K562 (cell line): ENCODE results near the gene ABCC10. TPM values are rescaled to one million over a fixed set of nuclear protein-coding genes. Genes with fewer than 3 reads are reported as not detected.

Source experiments
- ARID1B ChIP-seq: fragments of 450-650 bp; IDR thresholded peaks from 2 replicates; pipeline ENCODE4 v1.6.1; 2016; ENCODE audit warnings: antibody characterized with exemption, mild to moderate bottlenecking, inconsistent platforms
- ELK1 ChIP-seq: sonication (generic); formaldehyde crosslinking; IDR thresholded peaks from 2 replicates; pipeline ENCODE4 v1.8.1; 2022; ENCODE audit warnings: missing genetic modification reagents
- FOSL1 ChIP-seq: fragments of 200-800 bp; sonication (Bioruptor generic); conservative IDR thresholded peaks from 2 replicates; pipeline ENCODE4 v1.6.1; 2016; ENCODE audit warnings: missing genetic modification characterization, missing compliant biosample characterization
- GTF3C2 ChIP-seq: IDR thresholded peaks from 3 replicates; pipeline ENCODE4 v1.6.1; 2011; ENCODE audit warnings: borderline replicate concordance, mild to moderate bottlenecking, moderate library complexity; ENCODE audit not compliant: insufficient read length; ENCODE audit errors: extremely low read depth
- KDM5B ChIP-seq: fragments of 200-600 bp; sonication (generic); IDR thresholded peaks from 2 replicates; pipeline ENCODE4 v1.6.1; 2012; ENCODE audit warnings: low read depth, mild to moderate bottlenecking, moderate library complexity, low read length, control low read depth, inconsistent platforms; ENCODE audit not compliant: insufficient replicate concordance
- MYNN ChIP-seq, 2 experiments: sonication (generic); formaldehyde crosslinking in 1 of 2; IDR thresholded peaks; 2 replicates each; pipeline versions ENCODE4 v1.5.0 to v1.6.1; 2016 to 2020; ENCODE audit warnings: antibody characterized with exemption in 1 of 2, missing genetic modification reagents in 1 of 2
- NFE2 ChIP-seq: IDR thresholded peaks from 2 replicates; pipeline ENCODE4 v1.6.1; 2014; ENCODE audit warnings: antibody characterized with exemption, low read depth
- NFIC ChIP-seq: fragments of 450-650 bp; IDR thresholded peaks from 2 replicates; pipeline ENCODE4 v1.6.1; 2017; ENCODE audit warnings: mild to moderate bottlenecking, inconsistent platforms
- PHF20 ChIP-seq: fragments of 450-650 bp; IDR thresholded peaks from 2 replicates; pipeline ENCODE4 v1.6.1; 2018; ENCODE audit not compliant: partially characterized antibody
- POLR2B ChIP-seq: fragments of 450-650 bp; IDR thresholded peaks from 2 replicates; pipeline ENCODE4 v1.6.1; 2018; ENCODE audit warnings: low read depth; ENCODE audit not compliant: partially characterized antibody
- SMARCA4 ChIP-seq: fragments of 450-650 bp; IDR thresholded peaks from 2 replicates; pipeline ENCODE4 v1.6.1; 2016
- SPI1 ChIP-seq: IDR thresholded peaks from 2 replicates; pipeline ENCODE4 v1.6.1; 2011; ENCODE audit warnings: low read depth, low read length, control low read depth, borderline replicate concordance
- SRF ChIP-seq, 2 experiments: fragments of 250-450, 450-650 bp in 1 of 2; sonication (Bioruptor Pico) in 1 of 2; sonication (generic) in 1 of 2; formaldehyde crosslinking; IDR thresholded peaks; 2 replicates each; pipeline versions ENCODE4 v1.5.0 to v1.5.1; 2020 to 2022; ENCODE audit warnings: mild to moderate bottlenecking in 1 of 2, missing genetic modification reagents in 1 of 2
- TOE1 ChIP-seq, 2 experiments: fragments of 450-650 bp in 1 of 2; sonication (generic) in 1 of 2; formaldehyde crosslinking in 1 of 2; IDR thresholded peaks; 2 replicates each; pipeline versions ENCODE4 v1.7.1 to v1.8.0; 2016 to 2022; ENCODE audit warnings: borderline replicate concordance in 2 of 2, mild to moderate bottlenecking in 2 of 2, antibody characterized with exemption in 1 of 2, inconsistent platforms in 1 of 2, low read depth in 1 of 2, missing genetic modification reagents in 1 of 2, moderate library complexity in 1 of 2
- ZBTB8A ChIP-seq: fragments of 450-650 bp; IDR thresholded peaks from 2 replicates; pipeline ENCODE4 v1.6.1; 2018; ENCODE audit warnings: mild to moderate bottlenecking, moderate library complexity; ENCODE audit not compliant: partially characterized antibody
- ZKSCAN1 ChIP-seq: fragments of 150-350 bp; IDR thresholded peaks from 2 replicates; pipeline ENCODE4 v1.6.1; 2016; ENCODE audit warnings: low read depth, low read length
- ZNF395 ChIP-seq: fragments of 200-800 bp; sonication (Bioruptor generic); IDR thresholded peaks from 2 replicates; pipeline ENCODE4 v1.6.1; 2017; ENCODE audit warnings: missing genetic modification characterization, missing compliant biosample characterization
- polyA plus RNA-seq, 8 experiments: library from polyadenylated mRNA; depleted of rRNA in 4 of 8; stranded (reverse) in 5 of 8; unstranded in 3 of 8; fragments of >200 nt; fragmentation: Nextera tagmentation in 2 of 8; fragmentation: Illumina TruSeq in 1 of 8; extraction: Ambion mirVana in 2 of 8; extraction: Trizol in 1 of 8; gene quantifications; 2 replicates each; pipeline versions ENCODE4 v1.2.1 to v1.2.3, GENCODE V29; 2011 to 2014; ENCODE audit warnings: inconsistent platforms in 1 of 8, missing spikeins in 1 of 8
- total RNA-seq, 7 experiments: library from RNA; depleted of rRNA in 6 of 7; stranded (reverse); fragments of >200 nt in 6 of 7; fragmentation: Illumina TruSeq in 2 of 7; extraction: Trizol in 2 of 7; gene quantifications; 2 replicates each; pipeline versions ENCODE4 v1.2.1 to v1.2.3, GENCODE V29; 2011 to 2021; ENCODE audit warnings: low replicate concordance in 1 of 7
- TF ChIP-seq, protein P1 (sequence below): IDR thresholded peaks from 2 replicates; pipeline ENCODE4 v1.6.1; 2011; ENCODE audit not compliant: insufficient read length; ENCODE audit errors: extremely low read depth
- TF ChIP-seq, protein P2 (sequence below): IDR thresholded peaks from 2 replicates; pipeline ENCODE4 v1.6.1; 2011; ENCODE audit warnings: borderline replicate concordance, low read depth, mild to moderate bottlenecking, moderate library complexity, low read length; ENCODE audit not compliant: insufficient read depth, poor library complexity, severe bottlenecking

The ABCC10 gene
- total and polyA plus RNA-seq, 9 of the 15 experiments (the other 6 are each of a cell fraction or from before 2014, with no cell fraction given): 2.4 to 29.1 (median 13.7) TPM

DNA sequence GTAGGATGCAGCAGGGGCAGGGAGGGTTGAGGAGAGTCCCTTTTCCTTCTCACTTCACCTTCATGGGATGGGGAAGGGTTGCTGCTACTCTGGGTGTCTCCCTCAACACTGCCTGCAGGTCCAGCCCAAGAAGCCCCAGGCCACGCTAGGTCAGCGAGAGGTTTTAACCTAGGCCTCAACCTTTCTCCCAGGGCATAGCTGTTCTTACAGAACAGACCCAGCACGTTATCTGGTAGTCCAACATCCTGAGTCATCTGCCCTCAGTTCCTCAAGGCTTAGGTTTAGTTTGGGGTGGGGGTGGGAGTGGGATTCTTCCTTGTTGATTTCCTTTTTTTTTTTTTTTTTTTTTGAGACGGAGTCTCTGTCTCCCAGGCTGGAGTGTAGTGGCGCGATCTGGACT, 67.0 kb downstream of the ABCC10 start (continued):
- TF ChIP-seq, protein P1, sequence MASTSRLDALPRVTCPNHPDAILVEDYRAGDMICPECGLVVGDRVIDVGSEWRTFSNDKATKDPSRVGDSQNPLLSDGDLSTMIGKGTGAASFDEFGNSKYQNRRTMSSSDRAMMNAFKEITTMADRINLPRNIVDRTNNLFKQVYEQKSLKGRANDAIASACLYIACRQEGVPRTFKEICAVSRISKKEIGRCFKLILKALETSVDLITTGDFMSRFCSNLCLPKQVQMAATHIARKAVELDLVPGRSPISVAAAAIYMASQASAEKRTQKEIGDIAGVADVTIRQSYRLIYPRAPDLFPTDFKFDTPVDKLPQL: no peak
- no peak for TF ChIP-seq MYNN (IDR thresholded peaks at IDR 0.05)
- TF ChIP-seq MYNN (CRISPR knock-in tag; IDR thresholded peaks at IDR 0.05): no peak
- TF ChIP-seq ZNF395 (CRISPR knock-in tag): no peak
- TF ChIP-seq, protein P2, sequence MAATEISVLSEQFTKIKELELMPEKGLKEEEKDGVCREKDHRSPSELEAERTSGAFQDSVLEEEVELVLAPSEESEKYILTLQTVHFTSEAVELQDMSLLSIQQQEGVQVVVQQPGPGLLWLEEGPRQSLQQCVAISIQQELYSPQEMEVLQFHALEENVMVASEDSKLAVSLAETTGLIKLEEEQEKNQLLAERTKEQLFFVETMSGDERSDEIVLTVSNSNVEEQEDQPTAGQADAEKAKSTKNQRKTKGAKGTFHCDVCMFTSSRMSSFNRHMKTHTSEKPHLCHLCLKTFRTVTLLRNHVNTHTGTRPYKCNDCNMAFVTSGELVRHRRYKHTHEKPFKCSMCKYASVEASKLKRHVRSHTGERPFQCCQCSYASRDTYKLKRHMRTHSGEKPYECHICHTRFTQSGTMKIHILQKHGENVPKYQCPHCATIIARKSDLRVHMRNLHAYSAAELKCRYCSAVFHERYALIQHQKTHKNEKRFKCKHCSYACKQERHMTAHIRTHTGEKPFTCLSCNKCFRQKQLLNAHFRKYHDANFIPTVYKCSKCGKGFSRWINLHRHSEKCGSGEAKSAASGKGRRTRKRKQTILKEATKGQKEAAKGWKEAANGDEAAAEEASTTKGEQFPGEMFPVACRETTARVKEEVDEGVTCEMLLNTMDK: no peak
- TF ChIP-seq GTF3C2: no peak
- no peak for TF ChIP-seq ELK1 (CRISPR knock-in tag)
- no peak for TF ChIP-seq ZKSCAN1
- peak; percentile 70 for TF ChIP-seq NFE2
- no peak for TF ChIP-seq KDM5B
- peak; percentile 28; the same call in 1 of the 2 replicates for TF ChIP-seq ARID1B
- no peak for TF ChIP-seq ZBTB8A
- no peak for TF ChIP-seq SRF (CRISPR knock-in tag; IDR thresholded peaks at IDR 0.05)
- peak; percentile 49; the same call in 1 of the 2 replicates for TF ChIP-seq SMARCA4
- TF ChIP-seq FOSL1 (tag): peak; percentile 53
- TF ChIP-seq NFIC: no peak
- no peak for TF ChIP-seq POLR2B
- TF ChIP-seq SPI1: 0 out of 2 replicates have a peak, but pooled peaks have one; percentile 13
- TF ChIP-seq TOE1 (IDR thresholded peaks at IDR 0.05; ENCODE audit: borderline replicate concordance): no peak
- TF ChIP-seq TOE1 (CRISPR knock-in tag; IDR thresholded peaks at IDR 0.05; ENCODE audit: borderline replicate concordance, low read depth): no peak
- TF ChIP-seq PHF20: no peak
